Panc1 (cell line): ENCODE results near the gene PDE12. TPM values are rescaled to one million over a fixed set of nuclear protein-coding genes. Genes with fewer than 3 reads are reported as not detected.

Source experiments
- ATAC-seq: fragments of 200-7000 bp; cut with Tn5 transposase; 2 replicates; pipeline ENCODE4 v1.9.1; 2020; ENCODE audit warnings: mild to moderate bottlenecking, moderate library complexity
- BruUV-seq: library from RNA; stranded (reverse); fragments of 400-500 nt; replicated peaks from 2 replicates; lab custom pipeline; 2021; lab: Mats Ljungman, UMichigan
- CTCF ChIA-PET: fragments of 300-600 bp; sonication (Branson Sonifier 250); formaldehyde crosslinking; loops from one replicate; lab custom pipeline; 2022; ENCODE audit warnings: antibody characterized with exemption; lab: Charles Lee
- POLR2A ChIA-PET: fragments of 300-600 bp; sonication (Branson Sonifier 250); formaldehyde crosslinking; loops from one replicate; lab custom pipeline; 2022; ENCODE audit warnings: antibody characterized with exemption; lab: Charles Lee
- DNase-seq: peaks from one replicate; pipeline ENCODE4 v3.0.0-alpha.2; 2010; ENCODE audit warnings: low read depth, low spot score
- H3K27ac ChIP-seq: 2 replicates; pipeline ENCODE4 v1.5.1; 2011; ENCODE audit warnings: mild to moderate bottlenecking, low read length, inconsistent platforms
- H3K27me3 ChIP-seq: fragments of 200-500 bp; sonication (Bioruptor generic); 2 replicates; pipeline ENCODE4 v1.6.0; 2014; ENCODE audit warnings: low read length, inconsistent platforms; ENCODE audit not compliant: control insufficient read depth, insufficient read depth
- H3K36me3 ChIP-seq: fragments of 200-500 bp; sonication (Bioruptor generic); 2 replicates; pipeline ENCODE4 v1.5.1; 2014; ENCODE audit warnings: inconsistent platforms, mild to moderate bottlenecking, low read length, moderate library complexity; ENCODE audit not compliant: control insufficient read depth, insufficient read depth
- H3K4me1 ChIP-seq: 2 replicates; pipeline ENCODE4 v1.5.1; 2011; ENCODE audit warnings: inconsistent platforms, mild to moderate bottlenecking, low read length, moderate library complexity; ENCODE audit not compliant: control insufficient read depth, insufficient read depth
- H3K4me3 ChIP-seq, 2 experiments: 2 replicates each; pipeline ENCODE4 v1.5.1; 2011 to 2012; ENCODE audit warnings: low read depth in 2 of 2, low read length in 2 of 2, mild to moderate bottlenecking in 2 of 2, inconsistent platforms in 1 of 2, moderate library complexity in 1 of 2
- H3K9me3 ChIP-seq: fragments of 200-500 bp; sonication (Bioruptor generic); 2 replicates; pipeline ENCODE4 v1.5.1; 2014; ENCODE audit warnings: low read depth, mild to moderate bottlenecking, inconsistent platforms, low read length, moderate library complexity; ENCODE audit not compliant: control insufficient read depth, insufficient read depth
- CTCF ChIP-seq: fragments of 450-650 bp; IDR thresholded peaks from 2 replicates; pipeline ENCODE4 v1.5.1; 2017; ENCODE audit warnings: mild to moderate bottlenecking
- POLR2AphosphoS5 ChIP-seq: IDR thresholded peaks from 2 replicates; pipeline ENCODE4 v1.6.1; 2012; ENCODE audit warnings: mild to moderate bottlenecking, low read depth, low read length, moderate library complexity
- REST ChIP-seq, 2 experiments: IDR thresholded peaks; 2 replicates each; pipeline ENCODE4 v1.6.1; 2011 to 2012; ENCODE audit warnings: low read depth in 2 of 2, control low read depth in 1 of 2, low read length in 1 of 2, mild to moderate bottlenecking in 1 of 2, moderate library complexity in 1 of 2; ENCODE audit not compliant: insufficient read depth in 1 of 2
- SIN3A ChIP-seq: IDR thresholded peaks from 2 replicates; pipeline ENCODE4 v1.6.1; 2012; ENCODE audit warnings: low read depth, mild to moderate bottlenecking, low read length, moderate library complexity, borderline replicate concordance; ENCODE audit not compliant: insufficient read depth
- TCF7L2 ChIP-seq: IDR thresholded peaks from 2 replicates; pipeline ENCODE4 v1.6.1; 2011; ENCODE audit warnings: mild to moderate bottlenecking, low read depth, low read length, inconsistent platforms
- in situ Hi-C: cut with HindIII; loops from 2 replicates; pipeline ENCODE4 v1.10.0; 2016; ENCODE audit warnings: low sequenced_read_pairs, low pct_unique_long_range_greater_than_20kb
- intact Hi-C: fragments of 100-400 bp; cut with micrococcal nuclease; formaldehyde crosslinking; loops from one replicate; pipeline ENCODE4 v1.10.0; 2022; ENCODE audit not compliant: unreplicated experiment
- total RNA-seq: library from RNA; stranded (reverse); gene quantifications from one replicate; pipeline ENCODE4 v1.2.1, GENCODE V29; 2021; ENCODE audit not compliant: unreplicated experiment

The PDE12 gene
- total RNA-seq, 1 experiment from 2014 or later: 22.8 TPM

GRCh38 chr3:57572096-57572495 lies 16.0 kb downstream of the PDE12 start:
- Histone ChIP-seq H3K4me1 (no peaks in the 10 kb centered on the region), H3K4me3 (no peak overlapping the region), H3K27me3 (no peaks in the 10 kb centered on the region), H3K9me3 (no peaks in the 10 kb centered on the region), H3K27ac (no peak overlapping the region), H3K36me3 (peaks cover 17% of the 10 kb centered on the region; the same call in 1 of the 2 replicates)
- CTCF ChIA-PET: no interaction called here
- no peak for DNase-seq
- intact Hi-C loops (no loop called here), in situ Hi-C loops (no loop called here)
- ATAC-seq: no peak
- POLR2A ChIA-PET: interaction anchor here (0.5 kb wide), 1 partner anchor 117 kb away, joined by 3 read pairs; no protein-coding TSS in a partner anchor
- TF ChIP-seq TCF7L2 (no peak), CTCF (no peak), SIN3A (no peak), REST (IDR thresholded peaks at IDR 0.05; ENCODE audit: insufficient read depth in 1 of 2, low read depth in 2 of 2, low read length in 1 of 2) (no peak), POLR2AphosphoS5 (no peak)
- no TSS peak for BruUV-seq

- peaks cover 14% of the 10 kb centered on the region; the same call in 1 of the 2 replicates for H3K36me3 ChIP-seq
Observed at GRCh38 chr3:57575966-57576626, 20.0 kb downstream of the PDE12 start.

More at GRCh38 chr3:57575966-57576626, 20.0 kb downstream of the PDE12 start:
- POLR2A ChIA-PET: no interaction called here
- H3K4me3 ChIP-seq: no peak overlapping the region
- no peaks in the 10 kb centered on the region for H3K27me3 ChIP-seq
- H3K27ac ChIP-seq: no peak overlapping the region
- intact Hi-C loops (no loop called here), in situ Hi-C loops (no loop called here)
- CTCF ChIA-PET: interaction anchor here (0.6 kb wide), 3 partner anchors 13 to 710 kb away, joined by 3 to 4 read pairs (median 3); no protein-coding TSS in a partner anchor
- no peaks in the 10 kb centered on the region for H3K9me3 ChIP-seq
- no peaks in the 10 kb centered on the region for H3K4me1 ChIP-seq
- no peak for ATAC-seq
- BruUV-seq: no TSS peak
- no peak for TF ChIP-seq SIN3A
- TF ChIP-seq TCF7L2: no peak
- TF ChIP-seq CTCF: no peak
- no peak for TF ChIP-seq POLR2AphosphoS5
- no peak for TF ChIP-seq REST (IDR thresholded peaks at IDR 0.05; ENCODE audit: insufficient read depth in 1 of 2, low read depth in 2 of 2, low read length in 1 of 2)
- no peak for DNase-seq
